ENCODE data around the gene FERMT3. TPM values are rescaled to one million over a fixed set of nuclear protein-coding genes. Genes with fewer than 3 reads are reported as not detected.

FERMT3 gene
- total and polyA plus RNA-seq, 2 of the 8 experiments (the other 6 are each of a cell fraction or from before 2014, with no cell fraction given): 1.4 to 3.7 TPM

GRCh38 chr11:64241241-64241490 is 34.6 kb downstream of the FERMT3 start:
- no peaks in the 10 kb centered on the region for H3K27me3 ChIP-seq (replicated peaks in 1 of 4; ENCODE audit: control insufficient read depth in 3 of 4, extremely low read depth in 1 of 4, insufficient read depth in 3 of 4, low read length in 3 of 4)
- no peak overlapping the region for H3K4ac ChIP-seq (replicated peaks; ENCODE audit: insufficient read length, low read depth, low read length)
- H2BK12ac ChIP-seq (ENCODE audit: low read depth, low read length): no peak overlapping the region
- peaks cover 0 to 13% of the 10 kb centered on the region in 2 experiments for H4K20me1 ChIP-seq (replicated peaks in 1 of 2; ENCODE audit: control insufficient read depth in 1 of 2, insufficient read depth in 2 of 2, low read length in 2 of 2)
- H2BK5ac ChIP-seq (ENCODE audit: low read depth, low read length): peak overlapping the region; percentile 88; the same call in 1 of the 2 replicates
- ChIA-PET CTCF (ENCODE audit: partially characterized antibody) (interaction anchor here (1.0 kb wide), 2 partner anchors 10 to 14 kb away, joined by 3 to 4 read pairs; partner anchors contain the start of gene NUDT22), POLR2A (ENCODE audit: partially characterized antibody) (interaction anchor here (0.7 to 13.1 kb wide), 7 partner anchors 7 to 63 kb away, joined by 3 to 352 read pairs (median 43); partner anchors contain the start of genes DNAJC4, NUDT22, PLCB3 and STIP1)
- no peak overlapping the region for H2BK20ac ChIP-seq (ENCODE audit: low read length)
- peak overlapping the region; percentile 65 for H4K91ac ChIP-seq (replicated peaks; ENCODE audit: insufficient read length, low read length)
- DNase-seq (ENCODE audit: low read depth in 1 of 2, low spot score in 2 of 2) (peak in 1 of 2 experiments; percentile 100), FAIRE-seq (no peak)
- no CpG with 5 or more reads among the region's 24 CpGs for WGBS, 2 experiments (ENCODE audit: extremely low coverage in 1 of 2, insufficient coverage in 1 of 2, insufficient read length in 1 of 2, insufficient replicate concordance in 2 of 2, low coverage in 1 of 2, low lambda C conversion rate in 2 of 2, missing lambda C conversion rate in 1 of 2)
- H3K79me1 ChIP-seq (ENCODE audit: low read depth, low read length): peaks cover 6% of the 10 kb centered on the region
- no peak overlapping the region for H2AFZ ChIP-seq (ENCODE audit: low read length)
- H3K79me2 ChIP-seq (ENCODE audit: control insufficient read depth in 1 of 2, insufficient read depth in 2 of 2, low read length in 2 of 2): peaks cover 6 to 19% of the 10 kb centered on the region in 2 experiments; a peak in 3 of 4 replicates
- peak overlapping the region; percentile 72 to 85 (median 76) for H3K9ac ChIP-seq (replicated peaks in 1 of 4; ENCODE audit: extremely low read depth in 1 of 4, low read depth in 3 of 4, low read length in 3 of 4)
- H3K36me3 ChIP-seq (ENCODE audit: control insufficient read depth in 2 of 4, insufficient read depth in 4 of 4, low read length in 3 of 4): peaks cover 0 to 19% (median 7%) of the 10 kb centered on the region in 4 experiments; a peak in 4 of 8 replicates
- no peak for TF ChIP-seq SP2 (IDR thresholded peaks at IDR 0.05; ENCODE audit: low read length)
- peak; percentile 22; the same call in 1 of the 2 replicates for TF ChIP-seq SP4 (IDR thresholded peaks at IDR 0.05; ENCODE audit: low read length)
- no peak for TF ChIP-seq GTF2F1 (IDR thresholded peaks at IDR 0.05; ENCODE audit: borderline replicate concordance, low read depth, low read length)
- 0 out of 2 replicates have a peak, but pooled peaks have one; percentile 62 for TF ChIP-seq SP1 (IDR thresholded peaks at IDR 0.05; ENCODE audit: low read depth, low read length)
- TF ChIP-seq EZH2 (IDR thresholded peaks at IDR 0.05; ENCODE audit: low read depth, low read length, severe bottlenecking): no peak
- H4K5ac ChIP-seq (ENCODE audit: insufficient read length, low read depth, low read length): no peak overlapping the region
- H3K18ac ChIP-seq (ENCODE audit: extremely low read depth, low read length): peak overlapping the region; percentile 99
- no peak overlapping the region for H2BK15ac ChIP-seq (ENCODE audit: low read length)
- no peak overlapping the region for H2AK5ac ChIP-seq (ENCODE audit: low read depth, low read length)
- no peak overlapping the region for H3K14ac ChIP-seq (ENCODE audit: insufficient read length)
- peaks cover 0 to 18% (median 12%) of the 10 kb centered on the region in 4 experiments; a peak in 6 of 7 replicates for H3K4me1 ChIP-seq (replicated peaks in 1 of 4; ENCODE audit: control insufficient read depth in 3 of 4, insufficient read depth in 4 of 4, low read length in 3 of 4)
- peak overlapping the region; percentile 81; the same call in 1 of the 2 replicates for H4K8ac ChIP-seq (ENCODE audit: extremely low read depth, insufficient read depth, low read length)
- no peak overlapping the region for H2BK120ac ChIP-seq (replicated peaks; ENCODE audit: low read depth, low read length)
- peaks cover 16% of the 10 kb centered on the region for H3K23me2 ChIP-seq (ENCODE audit: low read depth, low read length)
- no peak overlapping the region for H3K23ac ChIP-seq (ENCODE audit: insufficient read length)
- H3K4me3 ChIP-seq (ENCODE audit: extremely low read depth in 1 of 4, insufficient read depth in 2 of 4, low read depth in 3 of 4, low read length in 4 of 4): peak overlapping the region; percentile 67 to 82 (median 78)
- no peaks in the 10 kb centered on the region for H3K9me3 ChIP-seq (ENCODE audit: insufficient read depth in 2 of 2, low read depth in 1 of 2, low read length in 1 of 2)
- H3K56ac ChIP-seq (replicated peaks; ENCODE audit: insufficient read length, low read depth, low read length): peak overlapping the region; percentile 57
- peak overlapping the region; percentile 87 for H3K27ac ChIP-seq (ENCODE audit: low read depth, low read length)
- peak overlapping the region; percentile 82 to 85 for H3K4me2 ChIP-seq (ENCODE audit: insufficient read depth in 1 of 2, low read depth in 2 of 2, low read length in 2 of 2)

Data from H1 (cell line).